Measurements from ENCODE around the gene RALGAPA1.

RALGAPA1 gene

DNA sequence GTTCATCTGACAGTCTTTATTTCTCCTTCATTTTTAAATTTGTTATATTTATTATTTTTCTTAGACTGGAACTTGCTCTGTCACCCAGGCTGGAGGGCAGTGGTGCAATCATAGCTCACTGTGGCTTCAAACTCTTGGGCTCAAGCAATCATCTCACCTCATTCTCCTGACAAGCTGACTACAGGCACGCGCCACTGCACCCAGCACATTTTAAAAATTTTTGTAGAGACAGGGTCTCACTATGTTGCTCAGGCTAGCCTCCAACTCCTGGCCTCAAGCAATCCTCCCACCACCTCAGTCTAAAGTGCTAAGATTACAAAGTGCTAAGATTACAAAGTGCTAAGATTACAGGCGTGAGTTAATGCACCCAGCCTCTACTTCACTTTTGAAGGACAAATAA is 96.6 kb downstream of the RALGAPA1 start:
- H3K27ac ChIP-seq (ENCODE audit: low read length), result no peak overlapping the region
- no peak overlapping the region for H3K9ac ChIP-seq (ENCODE audit: low read length)
- H3K9me3 ChIP-seq (ENCODE audit: control insufficient read depth, low read depth, low read length), result no peaks in the 10 kb centered on the region
- H3K36me3 ChIP-seq (ENCODE audit: control insufficient read depth, low read depth, low read length), result peaks cover under 1% of the 10 kb centered on the region
- no peak overlapping the region for H3K4me3 ChIP-seq (ENCODE audit: low read length)
- no peaks in the 10 kb centered on the region for H3K27me3 ChIP-seq (ENCODE audit: control insufficient read depth, insufficient read depth, low read length)
- H3K4me1 ChIP-seq (ENCODE audit: control insufficient read depth, low read depth, low read length), result no peaks in the 10 kb centered on the region

DNA sequence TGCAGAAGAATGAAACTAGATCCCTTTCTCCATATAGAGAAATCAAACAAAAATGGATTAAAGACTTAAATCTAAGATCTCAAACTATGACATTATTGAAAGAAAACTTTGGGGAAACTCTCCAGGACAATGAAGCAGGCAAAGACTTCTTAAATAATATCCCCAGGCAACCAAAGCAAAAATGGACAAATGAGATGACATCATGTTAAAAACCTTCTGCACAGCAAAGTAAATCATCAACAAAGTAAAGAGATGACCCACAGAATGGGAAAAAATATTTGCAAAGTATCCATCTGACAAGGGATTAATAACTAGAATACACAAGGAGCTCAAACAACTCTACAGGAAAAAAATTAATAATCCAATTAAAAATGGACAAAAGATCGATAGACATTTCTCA is 101.0 kb downstream of the RALGAPA1 start:
- Histone ChIP-seq H3K4me3 (ENCODE audit: low read length) (no peak overlapping the region), H3K9me3 (ENCODE audit: control insufficient read depth, low read depth, low read length) (no peaks in the 10 kb centered on the region), H3K27me3 (ENCODE audit: control insufficient read depth, insufficient read depth, low read length) (no peaks in the 10 kb centered on the region), H3K36me3 (ENCODE audit: control insufficient read depth, low read depth, low read length) (peaks cover 5% of the 10 kb centered on the region), H3K4me1 (ENCODE audit: control insufficient read depth, low read depth, low read length) (no peaks in the 10 kb centered on the region), H3K27ac (ENCODE audit: low read length) (no peak overlapping the region), H3K9ac (ENCODE audit: low read length) (no peak overlapping the region)

DNA sequence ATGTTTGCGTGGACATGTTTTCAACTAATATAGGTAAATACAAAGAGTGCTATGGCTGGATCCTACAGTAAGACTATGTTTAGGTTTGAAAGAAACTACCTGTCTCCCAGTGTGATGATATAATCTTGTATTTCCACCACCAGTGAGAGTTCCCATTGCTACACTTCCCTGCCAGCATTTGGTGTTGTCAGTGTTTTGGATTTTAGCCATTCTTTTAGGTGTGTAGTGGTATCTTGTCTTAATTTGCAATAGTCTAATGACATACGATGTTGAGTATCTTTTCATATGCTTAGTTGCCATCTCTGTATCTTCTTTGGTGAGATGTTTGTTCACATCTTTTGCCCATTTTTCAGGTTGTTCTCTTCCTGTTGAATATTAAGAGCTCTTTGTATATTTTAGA is 103.5 kb downstream of the RALGAPA1 start:
- Histone ChIP-seq H3K9me3 (ENCODE audit: control insufficient read depth, low read depth, low read length) (no peaks in the 10 kb centered on the region), H3K4me1 (ENCODE audit: control insufficient read depth, low read depth, low read length) (no peaks in the 10 kb centered on the region), H3K27me3 (ENCODE audit: control insufficient read depth, insufficient read depth, low read length) (no peaks in the 10 kb centered on the region), H3K4me3 (ENCODE audit: low read length) (no peak overlapping the region), H3K9ac (ENCODE audit: low read length) (no peak overlapping the region), H3K36me3 (ENCODE audit: control insufficient read depth, low read depth, low read length) (peaks cover 5% of the 10 kb centered on the region), H3K27ac (ENCODE audit: low read length) (no peak overlapping the region)

DNA sequence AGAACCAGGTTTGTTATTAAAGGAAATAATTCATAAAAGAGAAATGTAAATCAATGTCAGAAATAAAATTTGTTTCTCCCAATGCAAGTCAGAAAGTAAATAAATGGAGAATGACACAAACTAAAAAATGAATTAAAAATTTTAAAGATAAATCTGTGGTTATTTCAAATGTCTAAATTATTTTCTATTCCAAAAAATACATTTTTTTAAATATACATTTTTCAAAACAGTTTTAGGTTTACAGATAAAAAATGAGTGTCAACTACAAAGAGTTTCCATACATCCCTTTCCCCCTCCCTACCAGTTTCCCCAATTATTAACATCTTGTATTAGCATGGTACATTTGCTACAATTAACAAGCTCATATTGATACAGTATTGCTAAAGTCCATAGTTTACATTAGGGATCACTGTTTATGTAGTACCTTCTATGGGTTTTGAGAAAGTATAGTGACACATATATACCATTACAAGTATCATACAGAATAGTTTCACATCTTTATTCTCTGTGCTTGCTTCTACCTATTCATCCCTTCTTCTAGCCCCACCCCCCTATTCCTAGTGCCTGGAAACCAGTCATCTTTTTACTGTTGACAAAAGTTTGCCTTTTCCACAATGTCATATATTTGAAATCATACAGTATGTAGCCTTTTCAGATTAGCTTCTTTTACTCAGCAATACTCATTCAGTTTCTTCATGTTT is 104.2 kb downstream of the RALGAPA1 start:
- H3K36me3 ChIP-seq (ENCODE audit: control insufficient read depth, low read depth, low read length), result peaks cover 5% of the 10 kb centered on the region
- no peaks in the 10 kb centered on the region for H3K27me3 ChIP-seq (ENCODE audit: control insufficient read depth, insufficient read depth, low read length)
- H3K9me3 ChIP-seq (ENCODE audit: control insufficient read depth, low read depth, low read length), result no peaks in the 10 kb centered on the region
- H3K4me3 ChIP-seq (ENCODE audit: low read length), result no peak overlapping the region
- H3K27ac ChIP-seq (ENCODE audit: low read length), result no peak overlapping the region
- no peaks in the 10 kb centered on the region for H3K4me1 ChIP-seq (ENCODE audit: control insufficient read depth, low read depth, low read length)
- no peak overlapping the region for H3K9ac ChIP-seq (ENCODE audit: low read length)

DNA sequence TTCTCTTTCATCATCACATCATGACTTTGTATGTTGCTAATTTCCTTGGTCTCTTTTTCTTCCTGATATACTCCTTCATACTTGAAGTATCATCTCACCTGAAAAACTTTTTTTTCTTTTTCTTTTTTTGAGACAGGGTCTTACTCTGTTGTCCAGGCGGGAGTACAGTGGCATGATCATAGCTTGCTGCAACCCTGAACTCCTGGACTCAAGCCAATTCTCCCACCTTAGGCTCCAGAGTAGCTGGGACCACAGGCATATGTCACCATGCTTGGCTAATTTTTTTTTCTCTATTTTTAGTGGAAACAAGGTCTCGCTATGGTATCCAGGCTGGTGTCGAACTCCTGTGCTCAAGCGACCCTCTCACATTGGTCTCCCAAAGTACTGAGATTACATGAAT is 107.6 kb downstream of the RALGAPA1 start:
- Histone ChIP-seq H3K4me3 (ENCODE audit: low read length) (no peak overlapping the region), H3K9ac (ENCODE audit: low read length) (no peak overlapping the region), H3K27me3 (ENCODE audit: control insufficient read depth, insufficient read depth, low read length) (no peaks in the 10 kb centered on the region)

DNA sequence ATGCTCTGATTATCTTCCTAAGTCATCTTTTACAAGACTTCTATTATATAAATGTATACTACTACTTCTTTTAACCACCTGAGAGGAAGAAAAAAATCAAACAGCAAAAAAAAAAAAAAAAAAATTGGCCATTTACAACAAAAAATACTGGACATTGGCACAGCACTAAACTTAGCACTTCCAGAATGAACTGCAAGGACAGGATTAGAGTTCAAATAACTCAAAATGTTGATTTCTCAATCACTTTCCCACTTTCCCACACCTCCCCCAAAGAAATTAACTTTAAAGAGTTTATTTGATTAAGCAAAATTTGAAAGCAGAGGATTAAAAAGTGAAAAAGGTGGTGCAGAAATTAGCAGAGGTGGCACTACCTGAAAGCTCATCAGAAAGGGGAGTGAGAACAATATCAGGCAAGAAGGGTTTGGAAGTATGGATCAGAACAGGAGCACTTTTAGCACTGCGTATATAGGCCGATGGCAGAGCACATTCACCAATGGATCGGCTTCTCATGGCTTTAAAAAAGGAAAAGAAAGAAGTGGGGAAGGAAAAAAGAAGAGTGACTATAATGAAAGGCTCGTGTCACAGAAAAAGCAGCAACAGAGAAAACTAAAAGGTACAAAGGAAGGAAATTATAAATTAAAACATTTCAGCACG is 109.2 kb downstream of the RALGAPA1 start:
- H3K36me3 ChIP-seq (ENCODE audit: control insufficient read depth, low read depth, low read length), result no peaks in the 10 kb centered on the region
- H3K9me3 ChIP-seq (ENCODE audit: control insufficient read depth, low read depth, low read length), result no peaks in the 10 kb centered on the region
- H3K9ac ChIP-seq (ENCODE audit: low read length), result no peak overlapping the region
- H3K27me3 ChIP-seq (ENCODE audit: control insufficient read depth, insufficient read depth, low read length), result no peaks in the 10 kb centered on the region
- H3K4me1 ChIP-seq (ENCODE audit: control insufficient read depth, low read depth, low read length), result no peaks in the 10 kb centered on the region
- no peak overlapping the region for H3K27ac ChIP-seq (ENCODE audit: low read length)
- no peak overlapping the region for H3K4me3 ChIP-seq (ENCODE audit: low read length)

More for the DNA sequence above, 107.6 kb downstream of the RALGAPA1 start:
- no peak overlapping the region for H3K27ac ChIP-seq (ENCODE audit: low read length)
- H3K4me1 ChIP-seq (ENCODE audit: control insufficient read depth, low read depth, low read length), result no peaks in the 10 kb centered on the region
- H3K9me3 ChIP-seq (ENCODE audit: control insufficient read depth, low read depth, low read length), result no peaks in the 10 kb centered on the region
- no peaks in the 10 kb centered on the region for H3K36me3 ChIP-seq (ENCODE audit: control insufficient read depth, low read depth, low read length)

DNA sequence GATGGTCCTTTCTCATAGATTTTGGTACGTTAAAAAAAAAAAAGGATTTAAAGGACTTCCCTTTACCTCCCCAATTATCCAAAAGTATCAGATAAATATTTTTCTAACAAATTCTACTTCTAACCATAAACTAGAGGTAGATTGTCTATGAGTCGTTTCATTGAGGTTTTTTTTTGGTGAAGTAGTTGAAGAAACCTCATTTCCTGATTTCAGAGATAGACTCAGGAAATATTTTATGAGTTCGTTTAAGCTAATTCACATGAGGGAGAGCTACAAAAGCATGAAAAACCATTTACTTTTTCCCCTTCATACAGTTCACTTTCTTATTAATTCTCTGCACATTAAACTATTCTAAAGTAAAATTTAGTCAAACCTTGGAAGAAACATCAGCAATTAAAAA is 112.5 kb downstream of the RALGAPA1 start:
- no peaks in the 10 kb centered on the region for H3K4me1 ChIP-seq (ENCODE audit: control insufficient read depth, low read depth, low read length)
- no peak overlapping the region for H3K27ac ChIP-seq (ENCODE audit: low read length)
- H3K36me3 ChIP-seq (ENCODE audit: control insufficient read depth, low read depth, low read length), result no peaks in the 10 kb centered on the region
- H3K4me3 ChIP-seq (ENCODE audit: low read length), result no peak overlapping the region
- no peaks in the 10 kb centered on the region for H3K9me3 ChIP-seq (ENCODE audit: control insufficient read depth, low read depth, low read length)
- H3K9ac ChIP-seq (ENCODE audit: low read length), result no peak overlapping the region
- no peaks in the 10 kb centered on the region for H3K27me3 ChIP-seq (ENCODE audit: control insufficient read depth, insufficient read depth, low read length)

DNA sequence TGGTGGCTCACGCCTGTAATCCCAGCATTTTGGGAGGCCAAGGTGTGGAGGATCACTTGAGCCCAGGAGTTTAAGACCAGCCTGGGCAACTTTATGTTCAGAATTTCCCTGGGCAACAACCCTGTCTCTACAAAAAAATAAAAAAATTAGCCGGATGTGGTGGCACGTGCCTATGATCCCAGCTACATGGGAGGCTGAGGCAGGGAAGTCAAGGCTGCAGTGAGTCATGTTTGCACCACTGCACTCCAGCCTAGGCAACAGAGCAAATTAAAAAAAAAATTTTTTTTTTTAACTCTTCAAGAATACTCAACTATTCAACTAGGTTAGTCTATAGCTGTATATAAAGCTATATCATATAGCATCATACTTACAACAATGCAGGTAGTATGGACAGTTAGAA is 113.0 kb downstream of the RALGAPA1 start:
- H3K27ac ChIP-seq (ENCODE audit: low read length), result no peak overlapping the region
- H3K9ac ChIP-seq (ENCODE audit: low read length), result no peak overlapping the region
- H3K27me3 ChIP-seq (ENCODE audit: control insufficient read depth, insufficient read depth, low read length), result no peaks in the 10 kb centered on the region
- no peaks in the 10 kb centered on the region for H3K9me3 ChIP-seq (ENCODE audit: control insufficient read depth, low read depth, low read length)
- no peak overlapping the region for H3K4me3 ChIP-seq (ENCODE audit: low read length)
- H3K36me3 ChIP-seq (ENCODE audit: control insufficient read depth, low read depth, low read length), result no peaks in the 10 kb centered on the region
- H3K4me1 ChIP-seq (ENCODE audit: control insufficient read depth, low read depth, low read length), result no peaks in the 10 kb centered on the region

DNA sequence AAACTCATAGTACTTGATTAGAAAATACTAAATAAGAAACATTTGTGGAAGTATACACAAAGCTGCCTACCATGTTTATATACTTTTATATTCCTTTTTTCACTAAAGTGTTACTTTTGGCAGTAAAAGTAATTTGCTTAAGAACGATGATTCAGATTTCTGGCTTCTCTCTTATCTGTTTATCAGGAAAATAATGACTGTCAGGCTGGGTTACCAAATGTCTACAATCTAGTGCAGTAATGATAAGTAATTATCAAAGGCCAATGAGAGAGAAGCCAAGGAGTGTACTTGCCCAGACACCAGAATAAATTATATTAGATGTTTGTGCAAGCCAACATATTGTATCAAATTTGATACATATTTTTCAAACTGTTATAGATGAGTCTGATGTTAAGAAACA is 113.4 kb downstream of the RALGAPA1 start:
- H3K36me3 ChIP-seq (ENCODE audit: control insufficient read depth, low read depth, low read length), result no peaks in the 10 kb centered on the region
- H3K27me3 ChIP-seq (ENCODE audit: control insufficient read depth, insufficient read depth, low read length), result no peaks in the 10 kb centered on the region
- H3K4me1 ChIP-seq (ENCODE audit: control insufficient read depth, low read depth, low read length), result no peaks in the 10 kb centered on the region
- no peak overlapping the region for H3K9ac ChIP-seq (ENCODE audit: low read length)
- H3K9me3 ChIP-seq (ENCODE audit: control insufficient read depth, low read depth, low read length), result no peaks in the 10 kb centered on the region
- H3K27ac ChIP-seq (ENCODE audit: low read length), result no peak overlapping the region
- H3K4me3 ChIP-seq (ENCODE audit: low read length), result no peak overlapping the region

DNA sequence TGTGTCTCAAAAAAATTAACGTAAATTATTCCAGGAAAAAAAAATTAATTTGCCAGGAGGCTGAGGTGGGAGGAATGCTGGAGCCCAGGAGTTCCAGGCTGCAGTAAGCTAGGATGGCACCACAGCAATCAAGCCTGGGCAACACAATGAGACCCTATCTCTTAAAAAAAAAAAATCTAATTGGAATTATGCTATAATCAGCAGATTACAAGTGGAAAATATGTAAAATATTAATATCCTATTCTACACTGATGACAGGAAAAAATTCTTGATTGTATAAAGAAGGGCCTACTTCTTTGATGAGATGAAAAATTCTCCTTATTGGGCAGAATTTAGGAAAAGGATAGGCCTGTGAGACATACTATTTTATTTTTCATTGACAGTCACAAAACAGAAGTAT is 114.0 kb downstream of the RALGAPA1 start:
- Histone ChIP-seq H3K9ac (ENCODE audit: low read length) (no peak overlapping the region), H3K4me1 (ENCODE audit: control insufficient read depth, low read depth, low read length) (no peaks in the 10 kb centered on the region), H3K36me3 (ENCODE audit: control insufficient read depth, low read depth, low read length) (no peaks in the 10 kb centered on the region), H3K27ac (ENCODE audit: low read length) (no peak overlapping the region), H3K9me3 (ENCODE audit: control insufficient read depth, low read depth, low read length) (no peaks in the 10 kb centered on the region), H3K27me3 (ENCODE audit: control insufficient read depth, insufficient read depth, low read length) (no peaks in the 10 kb centered on the region), H3K4me3 (ENCODE audit: low read length) (no peak overlapping the region)

DNA sequence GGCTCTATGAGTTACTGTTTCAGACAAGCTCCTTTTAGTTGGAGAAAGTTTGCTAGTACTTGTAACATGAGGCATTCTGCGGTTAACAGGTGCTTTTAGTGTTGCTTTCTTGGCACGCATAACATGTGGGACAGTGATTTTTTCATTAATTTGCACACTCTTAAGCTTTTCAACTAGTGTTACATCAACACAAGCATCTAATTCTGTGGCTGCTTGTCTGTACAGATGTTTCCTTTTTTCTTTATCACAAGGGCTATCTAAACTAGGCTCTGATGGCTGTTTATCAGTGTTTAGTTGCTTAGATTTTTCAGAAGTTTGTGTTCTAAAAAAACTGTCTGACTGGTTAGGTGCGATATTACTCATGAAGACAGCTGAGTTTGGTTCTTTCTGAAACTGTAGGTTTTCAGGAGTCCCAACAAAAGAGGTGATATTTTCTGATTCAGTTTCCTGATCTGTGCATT is 120.1 kb downstream of the RALGAPA1 start:
- Histone ChIP-seq H3K9ac (ENCODE audit: low read length) (no peak overlapping the region), H3K4me3 (ENCODE audit: low read length) (no peak overlapping the region), H3K9me3 (ENCODE audit: control insufficient read depth, low read depth, low read length) (no peaks in the 10 kb centered on the region), H3K36me3 (ENCODE audit: control insufficient read depth, low read depth, low read length) (peaks cover 4% of the 10 kb centered on the region), H3K4me1 (ENCODE audit: control insufficient read depth, low read depth, low read length) (no peaks in the 10 kb centered on the region), H3K27me3 (ENCODE audit: control insufficient read depth, insufficient read depth, low read length) (no peaks in the 10 kb centered on the region), H3K27ac (ENCODE audit: low read length) (no peak overlapping the region)
